ENCODE results near the gene ANO1.

- TF ChIP-seq CTCF (IDR thresholded peaks at IDR 0.05; ENCODE audit: low read depth, low read length), result no peak
- TF ChIP-seq EZH2phosphoT487 (IDR thresholded peaks at IDR 0.05; ENCODE audit: low read depth), result no peak
Observed at GRCh38 chr11:70200212-70200844, 122.2 kb downstream of the ANO1 start.

Measured in OCI-LY3 (cell line).